Brain microvascular endothelial cell (primary cell): ENCODE data around the gene TAGLN2.

ENCODE experiments used
- DNase-seq: peaks from one replicate; pipeline ENCODE4 v3.0.0-alpha.2; 2020
- H3K27ac ChIP-seq: fragments of 250-450 bp; sonication (Bioruptor Pico); 2 replicates; pipeline ENCODE4 v1.5.1; 2020; ENCODE audit warnings: mild to moderate bottlenecking, moderate library complexity
- H3K27me3 ChIP-seq: fragments of 250-450 bp; sonication (Bioruptor Pico); replicated peaks from 2 replicates; pipeline ENCODE4 v1.5.1; 2020; ENCODE audit warnings: mild to moderate bottlenecking
- H3K36me3 ChIP-seq: fragments of 250-450 bp; sonication (Bioruptor Pico); replicated peaks from 2 replicates; pipeline ENCODE4 v1.5.1; 2020; ENCODE audit warnings: mild to moderate bottlenecking
- H3K4me3 ChIP-seq: 2 replicates; pipeline ENCODE4 v1.5.1; 2011; ENCODE audit warnings: low read depth, mild to moderate bottlenecking, control low read depth, low read length, moderate library complexity
- CTCF ChIP-seq: IDR thresholded peaks from 2 replicates; pipeline ENCODE4 v1.5.1; 2011; ENCODE audit warnings: low read depth, mild to moderate bottlenecking, moderate library complexity, low read length, control low read depth, inconsistent platforms; ENCODE audit errors: missing control alignments
- in situ Hi-C: cut with HindIII; loops from 2 replicates; pipeline ENCODE4 v1.10.0; 2017; ENCODE audit warnings: low sequenced_read_pairs, low pct_ligation_motif_present

TAGLN2 gene

GRCh38 chr1:159896546-159896930 lies 28.8 kb downstream of the TAGLN2 start:
- no peak for TF ChIP-seq CTCF
- Histone ChIP-seq H3K27ac (no peak overlapping the region), H3K4me3 (no peak overlapping the region), H3K36me3 (no peaks in the 10 kb centered on the region), H3K27me3 (no peaks in the 10 kb centered on the region)
- DNase-seq: no peak
- in situ Hi-C loops: no loop called here

GRCh38 chr1:159895836-159896545 lies 29.3 kb downstream of the TAGLN2 start:
- no peak for TF ChIP-seq CTCF
- no peak for DNase-seq
- in situ Hi-C loops: no loop called here
- Histone ChIP-seq H3K4me3 (no peak overlapping the region), H3K36me3 (no peaks in the 10 kb centered on the region), H3K27ac (no peak overlapping the region), H3K27me3 (no peaks in the 10 kb centered on the region)

- Histone ChIP-seq H3K4me3 (no peak overlapping the region), H3K27ac (no peak overlapping the region), H3K36me3 (no peaks in the 10 kb centered on the region), H3K27me3 (no peaks in the 10 kb centered on the region)
- TF ChIP-seq CTCF: no peak
- in situ Hi-C loops: no loop called here
- DNase-seq: no peak
These were observed 30.0 kb downstream of the TAGLN2 start for GRCh38 chr1:159895286-159895685.

- Histone ChIP-seq H3K27me3 (no peaks in the 10 kb centered on the region), H3K36me3 (no peaks in the 10 kb centered on the region), H3K27ac (no peak overlapping the region), H3K4me3 (no peak overlapping the region)
- DNase-seq: no peak
- in situ Hi-C loops: loop anchor here (5.0 kb wide), 1 partner anchor 96 kb away; no protein-coding TSS in a partner anchor
- peak; percentile 25 for TF ChIP-seq CTCF
These were observed 32.4 kb downstream of the TAGLN2 start for GRCh38 chr1:159892944-159893343.

- peak; percentile 100 for TF ChIP-seq CTCF
- DNase-seq: peak; percentile 86
- Histone ChIP-seq H3K27me3 (no peaks in the 10 kb centered on the region), H3K36me3 (no peaks in the 10 kb centered on the region), H3K4me3 (no peak overlapping the region), H3K27ac (no peak overlapping the region)
- in situ Hi-C loops: loop anchor here (5.0 kb wide), 1 partner anchor 94 kb away; no protein-coding TSS in a partner anchor
These were observed 33.8 kb downstream of the TAGLN2 start for GRCh38 chr1:159891275-159892157.
